Measurements from ENCODE around the gene PFKP.

The PFKP gene

DNA sequence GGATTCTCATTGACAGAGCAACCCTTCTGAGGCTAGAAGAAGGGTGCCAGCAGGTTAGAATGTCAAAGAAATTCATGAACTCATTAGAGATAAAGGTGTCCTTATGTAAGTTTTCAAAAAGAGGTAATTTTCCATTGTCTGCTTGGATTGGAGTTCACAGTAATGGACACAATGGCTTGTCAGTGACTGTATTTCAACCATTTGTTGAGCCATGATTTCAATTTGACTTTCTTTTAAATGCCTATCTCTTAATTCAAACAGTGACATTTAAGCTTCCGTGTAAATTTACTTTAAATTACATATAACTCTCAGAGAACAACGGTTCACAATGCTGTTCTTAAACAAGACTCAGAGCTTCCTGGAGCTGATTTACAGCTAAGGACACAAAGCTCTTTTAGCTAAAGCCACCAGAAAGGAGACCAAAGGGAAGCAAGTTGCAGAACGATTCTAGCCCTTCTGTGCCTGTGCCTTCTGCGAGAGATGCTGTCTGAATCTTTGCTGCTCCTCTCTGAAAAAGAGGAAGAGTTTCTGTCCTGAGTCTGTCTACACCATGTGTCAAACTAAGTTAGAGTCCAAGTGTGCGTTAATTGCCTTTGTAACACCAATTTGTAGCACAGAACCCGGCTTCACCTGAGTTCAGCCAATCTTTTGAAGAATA lies 42.2 kb upstream of the PFKP start:
- Histone ChIP-seq H3K9me2 (replicated peaks; ENCODE audit: insufficient read depth, low read length) (no peaks in the 10 kb centered on the region), H3K27ac (ENCODE audit: low read length) (no peak overlapping the region), H3K9me3 (replicated peaks; ENCODE audit: insufficient read depth, low read length) (no peaks in the 10 kb centered on the region), H3K4me1 (ENCODE audit: low read length) (no peaks in the 10 kb centered on the region), H3K36me3 (replicated peaks; ENCODE audit: insufficient read depth, low read length) (no peaks in the 10 kb centered on the region), H2AFZ (ENCODE audit: low read length) (no peak overlapping the region), H3K9ac (ENCODE audit: low read length) (no peak overlapping the region), H3K4me3 (ENCODE audit: low read length) (no peak overlapping the region), H3K27me3 (replicated peaks; ENCODE audit: insufficient read depth, low read length) (no peaks in the 10 kb centered on the region), H3K4me2 (ENCODE audit: low read depth, low read length) (no peak overlapping the region), H4K20me1 (ENCODE audit: insufficient read depth, low read length) (no peaks in the 10 kb centered on the region), H3K79me2 (ENCODE audit: low read length) (no peaks in the 10 kb centered on the region), H3F3A (ENCODE audit: insufficient read depth, low read length) (no peaks in the 10 kb centered on the region)
- DNase-seq, result no peak
- TF ChIP-seq, protein P1, sequence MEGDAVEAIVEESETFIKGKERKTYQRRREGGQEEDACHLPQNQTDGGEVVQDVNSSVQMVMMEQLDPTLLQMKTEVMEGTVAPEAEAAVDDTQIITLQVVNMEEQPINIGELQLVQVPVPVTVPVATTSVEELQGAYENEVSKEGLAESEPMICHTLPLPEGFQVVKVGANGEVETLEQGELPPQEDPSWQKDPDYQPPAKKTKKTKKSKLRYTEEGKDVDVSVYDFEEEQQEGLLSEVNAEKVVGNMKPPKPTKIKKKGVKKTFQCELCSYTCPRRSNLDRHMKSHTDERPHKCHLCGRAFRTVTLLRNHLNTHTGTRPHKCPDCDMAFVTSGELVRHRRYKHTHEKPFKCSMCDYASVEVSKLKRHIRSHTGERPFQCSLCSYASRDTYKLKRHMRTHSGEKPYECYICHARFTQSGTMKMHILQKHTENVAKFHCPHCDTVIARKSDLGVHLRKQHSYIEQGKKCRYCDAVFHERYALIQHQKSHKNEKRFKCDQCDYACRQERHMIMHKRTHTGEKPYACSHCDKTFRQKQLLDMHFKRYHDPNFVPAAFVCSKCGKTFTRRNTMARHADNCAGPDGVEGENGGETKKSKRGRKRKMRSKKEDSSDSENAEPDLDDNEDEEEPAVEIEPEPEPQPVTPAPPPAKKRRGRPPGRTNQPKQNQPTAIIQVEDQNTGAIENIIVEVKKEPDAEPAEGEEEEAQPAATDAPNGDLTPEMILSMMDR (IDR thresholded peaks at IDR 0.05; ENCODE audit: low read length), result no peak
- TF ChIP-seq EZH2phosphoT487 (IDR thresholded peaks at IDR 0.05; ENCODE audit: low read length), result no peak
- no peak for TF ChIP-seq EZH2 (optimal IDR thresholded peaks at IDR 0.05; ENCODE audit: low read depth, low read length)

DNA sequence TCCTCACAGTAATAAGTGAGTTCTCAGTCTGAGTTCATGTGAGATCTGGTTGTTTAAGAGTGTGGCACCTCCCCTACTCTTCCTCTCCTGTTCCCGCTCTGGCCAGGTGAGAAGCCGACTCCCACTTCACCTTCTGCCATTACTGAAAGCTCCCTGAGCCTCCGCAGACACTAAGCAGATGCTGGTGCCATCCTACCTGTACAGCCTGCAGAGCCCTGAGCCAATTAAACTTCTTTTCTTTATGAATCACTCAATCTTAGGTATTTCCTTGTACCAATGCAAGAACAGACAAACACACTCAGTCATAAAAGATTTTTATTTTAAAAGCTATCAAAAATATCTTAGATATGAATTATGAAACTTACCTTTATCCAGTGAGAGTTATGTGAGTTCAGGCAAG lies 39.5 kb upstream of the PFKP start:
- Histone ChIP-seq H3K4me3 (ENCODE audit: low read length) (no peak overlapping the region), H3F3A (ENCODE audit: insufficient read depth, low read length) (no peaks in the 10 kb centered on the region), H3K4me1 (ENCODE audit: low read length) (no peaks in the 10 kb centered on the region), H3K9me3 (replicated peaks; ENCODE audit: insufficient read depth, low read length) (no peaks in the 10 kb centered on the region), H3K4me2 (ENCODE audit: low read depth, low read length) (no peak overlapping the region), H3K27ac (ENCODE audit: low read length) (no peak overlapping the region), H3K79me2 (ENCODE audit: low read length) (no peaks in the 10 kb centered on the region), H3K36me3 (replicated peaks; ENCODE audit: insufficient read depth, low read length) (no peaks in the 10 kb centered on the region), H3K9ac (ENCODE audit: low read length) (no peak overlapping the region), H3K9me2 (replicated peaks; ENCODE audit: insufficient read depth, low read length) (no peaks in the 10 kb centered on the region), H4K20me1 (ENCODE audit: insufficient read depth, low read length) (no peaks in the 10 kb centered on the region), H3K27me3 (replicated peaks; ENCODE audit: insufficient read depth, low read length) (no peaks in the 10 kb centered on the region), H2AFZ (ENCODE audit: low read length) (no peak overlapping the region)
- DNase-seq, result no peak
- TF ChIP-seq, protein P1 (IDR thresholded peaks at IDR 0.05; ENCODE audit: low read length), result no peak
- TF ChIP-seq EZH2phosphoT487 (IDR thresholded peaks at IDR 0.05; ENCODE audit: low read length) (no peak), EZH2 (optimal IDR thresholded peaks at IDR 0.05; ENCODE audit: low read depth, low read length) (no peak)

DNA sequence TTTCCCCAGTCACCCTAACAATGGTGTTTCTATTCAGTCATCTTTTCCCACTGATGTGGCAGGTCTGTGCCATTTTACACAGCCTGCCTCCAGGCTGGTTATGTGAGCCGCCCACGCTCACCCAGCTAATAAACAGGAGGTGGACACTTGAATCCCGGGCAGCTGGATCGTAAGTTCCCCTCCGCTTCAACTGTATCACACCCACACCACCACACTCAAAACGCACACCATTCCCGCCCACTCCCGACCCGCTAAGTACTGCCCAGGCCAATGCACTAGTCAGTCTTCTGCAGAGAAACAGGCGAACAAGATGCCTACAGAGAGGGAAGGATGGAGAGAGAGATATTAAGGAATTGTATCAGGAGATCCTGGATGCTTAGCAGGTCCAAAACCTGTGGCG lies 38.9 kb upstream of the PFKP start:
- Histone ChIP-seq H3K4me1 (ENCODE audit: low read length) (no peaks in the 10 kb centered on the region), H3K36me3 (replicated peaks; ENCODE audit: insufficient read depth, low read length) (no peaks in the 10 kb centered on the region), H3K27ac (ENCODE audit: low read length) (no peak overlapping the region), H3K27me3 (replicated peaks; ENCODE audit: insufficient read depth, low read length) (no peaks in the 10 kb centered on the region), H3K9ac (ENCODE audit: low read length) (no peak overlapping the region), H3K4me2 (ENCODE audit: low read depth, low read length) (no peak overlapping the region), H3K4me3 (ENCODE audit: low read length) (no peak overlapping the region), H3K9me3 (replicated peaks; ENCODE audit: insufficient read depth, low read length) (no peaks in the 10 kb centered on the region), H4K20me1 (ENCODE audit: insufficient read depth, low read length) (no peaks in the 10 kb centered on the region), H3K79me2 (ENCODE audit: low read length) (no peaks in the 10 kb centered on the region), H3F3A (ENCODE audit: insufficient read depth, low read length) (no peaks in the 10 kb centered on the region), H3K9me2 (replicated peaks; ENCODE audit: insufficient read depth, low read length) (no peaks in the 10 kb centered on the region), H2AFZ (ENCODE audit: low read length) (no peak overlapping the region)
- TF ChIP-seq EZH2phosphoT487 (IDR thresholded peaks at IDR 0.05; ENCODE audit: low read length) (no peak), EZH2 (optimal IDR thresholded peaks at IDR 0.05; ENCODE audit: low read depth, low read length) (no peak)
- TF ChIP-seq, protein P1 (IDR thresholded peaks at IDR 0.05; ENCODE audit: low read length), result no peak
- no peak for DNase-seq

All from MM.1S (cell line).